ENCODE data around the gene CAPZB.

The CAPZB gene

GRCh38 chr1:19310061-19310460 lies 175.3 kb downstream of the CAPZB start:
- Histone ChIP-seq H3K9me3 (replicated peaks; ENCODE audit: insufficient read depth, low read length) (no peaks in the 10 kb centered on the region), H3K79me2 (ENCODE audit: low read length) (peaks cover 16% of the 10 kb centered on the region), H3K4me2 (ENCODE audit: low read depth, low read length) (no peak overlapping the region), H3F3A (ENCODE audit: insufficient read depth, low read length) (no peaks in the 10 kb centered on the region), H3K27me3 (replicated peaks; ENCODE audit: insufficient read depth, low read length) (no peaks in the 10 kb centered on the region), H3K27ac (ENCODE audit: low read length) (no peak overlapping the region), H3K9me2 (replicated peaks; ENCODE audit: insufficient read depth, low read length) (no peaks in the 10 kb centered on the region), H3K4me3 (ENCODE audit: low read length) (no peak overlapping the region), H3K36me3 (replicated peaks; ENCODE audit: insufficient read depth, low read length) (no peaks in the 10 kb centered on the region; the same call in 1 of the 2 replicates), H3K9ac (ENCODE audit: low read length) (no peak overlapping the region), H2AFZ (ENCODE audit: low read length) (no peak overlapping the region), H3K4me1 (ENCODE audit: low read length) (peaks cover 15% of the 10 kb centered on the region; the same call in 1 of the 2 replicates), H4K20me1 (ENCODE audit: insufficient read depth, low read length) (no peaks in the 10 kb centered on the region)
- TF ChIP-seq EZH2 (optimal IDR thresholded peaks at IDR 0.05; ENCODE audit: low read depth, low read length) (no peak), CTCF (IDR thresholded peaks at IDR 0.05; ENCODE audit: low read length) (no peak), EZH2phosphoT487 (IDR thresholded peaks at IDR 0.05; ENCODE audit: low read length) (no peak)
- DNase-seq = no peak

- no peak for DNase-seq
- Histone ChIP-seq H3K27ac (ENCODE audit: low read length) (no peak overlapping the region), H4K20me1 (ENCODE audit: insufficient read depth, low read length) (no peaks in the 10 kb centered on the region), H3F3A (ENCODE audit: insufficient read depth, low read length) (no peaks in the 10 kb centered on the region), H3K9ac (ENCODE audit: low read length) (no peak overlapping the region), H3K4me1 (ENCODE audit: low read length) (peaks cover 15% of the 10 kb centered on the region; the same call in 1 of the 2 replicates), H3K4me2 (ENCODE audit: low read depth, low read length) (no peak overlapping the region), H3K9me2 (replicated peaks; ENCODE audit: insufficient read depth, low read length) (no peaks in the 10 kb centered on the region), H3K79me2 (ENCODE audit: low read length) (peaks cover 16% of the 10 kb centered on the region), H2AFZ (ENCODE audit: low read length) (no peak overlapping the region), H3K27me3 (replicated peaks; ENCODE audit: insufficient read depth, low read length) (no peaks in the 10 kb centered on the region), H3K36me3 (replicated peaks; ENCODE audit: insufficient read depth, low read length) (no peaks in the 10 kb centered on the region; the same call in 1 of the 2 replicates), H3K9me3 (replicated peaks; ENCODE audit: insufficient read depth, low read length) (no peaks in the 10 kb centered on the region), H3K4me3 (ENCODE audit: low read length) (no peak overlapping the region)
- TF ChIP-seq CTCF (IDR thresholded peaks at IDR 0.05; ENCODE audit: low read length) = no peak
Observed at GRCh38 chr1:19309123-19309813, 176.1 kb downstream of the CAPZB start.

DNA sequence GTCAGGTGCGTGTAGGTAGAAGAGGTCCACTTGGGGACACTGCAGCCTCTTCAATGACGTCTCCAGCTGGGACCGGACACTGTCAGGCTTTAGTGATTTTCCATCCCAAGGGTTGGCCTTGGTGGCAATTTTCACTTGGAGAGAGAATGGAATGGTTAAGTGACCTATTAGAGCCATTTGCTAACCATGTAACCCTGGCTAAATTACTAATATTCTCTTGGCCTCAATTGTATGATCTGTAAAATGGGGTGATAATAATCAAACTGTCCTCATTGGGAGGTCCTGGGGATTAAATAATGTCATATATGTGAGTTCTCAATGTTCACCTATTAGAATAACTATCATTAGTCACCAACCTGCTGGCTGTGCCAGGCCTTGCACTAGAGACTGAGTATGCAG lies 176.8 kb downstream of the CAPZB start:
- Histone ChIP-seq H4K20me1 (ENCODE audit: insufficient read depth, low read length) (no peaks in the 10 kb centered on the region), H2AFZ (ENCODE audit: low read length) (no peak overlapping the region), H3K9me3 (replicated peaks; ENCODE audit: insufficient read depth, low read length) (no peaks in the 10 kb centered on the region), H3K4me2 (ENCODE audit: low read depth, low read length) (no peak overlapping the region), H3K9ac (ENCODE audit: low read length) (no peak overlapping the region), H3K79me2 (ENCODE audit: low read length) (peaks cover 16% of the 10 kb centered on the region), H3K27me3 (replicated peaks; ENCODE audit: insufficient read depth, low read length) (no peaks in the 10 kb centered on the region), H3K9me2 (replicated peaks; ENCODE audit: insufficient read depth, low read length) (no peaks in the 10 kb centered on the region), H3K4me3 (ENCODE audit: low read length) (no peak overlapping the region), H3K36me3 (replicated peaks; ENCODE audit: insufficient read depth, low read length) (no peaks in the 10 kb centered on the region; the same call in none of the 2 replicates), H3F3A (ENCODE audit: insufficient read depth, low read length) (no peaks in the 10 kb centered on the region), H3K4me1 (ENCODE audit: low read length) (peaks cover 15% of the 10 kb centered on the region; the same call in 1 of the 2 replicates), H3K27ac (ENCODE audit: low read length) (no peak overlapping the region)
- DNase-seq = no peak
- TF ChIP-seq EZH2phosphoT487 (IDR thresholded peaks at IDR 0.05; ENCODE audit: low read length) = no peak
- no peak for TF ChIP-seq CTCF (IDR thresholded peaks at IDR 0.05; ENCODE audit: low read length)
- TF ChIP-seq EZH2 (optimal IDR thresholded peaks at IDR 0.05; ENCODE audit: low read depth, low read length) = no peak
